Embryonic facial prominence (tissue), 1 donor: ENCODE measurements around the gene GAGE12J.
"Not testable (repeated sequence)": the region's sequence is repeated elsewhere in the genome, so short reads cannot be mapped to it uniquely, and the experiment has no call there.

ENCODE experiments used
- DNase-seq: peaks from one replicate; pipeline ENCODE4 v3.0.0-alpha.2; 2016; ENCODE audit errors: extremely low spot score

Gene GAGE12J

DNA sequence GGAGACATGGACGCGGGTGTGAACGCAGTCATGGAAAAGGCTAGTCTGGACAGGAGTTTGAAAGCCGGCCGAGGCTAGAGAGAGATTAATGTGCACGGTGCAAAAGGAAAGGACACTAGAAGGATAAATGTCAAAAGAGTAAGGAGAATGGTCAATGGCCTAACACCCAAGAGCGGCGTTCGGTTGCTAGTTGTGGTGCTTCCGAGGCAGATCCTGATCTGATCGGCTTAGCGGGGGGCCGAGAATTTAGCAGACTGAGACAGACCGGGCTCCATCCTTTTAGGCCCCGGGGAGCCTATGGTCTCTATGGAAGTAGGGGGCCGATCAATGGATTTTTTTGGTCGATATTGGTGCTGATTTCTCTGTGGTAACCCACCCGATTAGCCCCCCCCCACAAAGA lies 11.5 kb upstream of the GAGE12J start:
- DNase-seq = no peak

DNA sequence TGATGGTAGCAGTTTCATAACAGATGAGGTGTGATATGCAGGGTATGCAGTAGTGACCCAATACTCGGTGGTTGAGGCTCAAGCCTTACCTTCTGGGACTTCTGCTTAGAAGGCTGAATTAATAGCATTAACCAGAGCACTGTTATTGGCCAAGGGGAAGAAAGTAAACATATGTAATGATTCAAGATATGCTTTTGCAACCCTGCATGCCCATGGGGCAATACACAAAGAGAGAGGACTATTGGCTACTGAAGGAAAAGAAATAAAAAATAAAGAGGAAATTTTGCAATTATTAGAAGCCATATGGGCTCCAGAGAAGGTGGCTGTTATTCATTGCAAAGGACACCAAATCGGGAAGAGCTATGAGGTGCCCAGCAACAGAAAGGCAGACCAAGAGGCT lies 9.7 kb upstream of the GAGE12J start:
- DNase-seq = no peak

DNA sequence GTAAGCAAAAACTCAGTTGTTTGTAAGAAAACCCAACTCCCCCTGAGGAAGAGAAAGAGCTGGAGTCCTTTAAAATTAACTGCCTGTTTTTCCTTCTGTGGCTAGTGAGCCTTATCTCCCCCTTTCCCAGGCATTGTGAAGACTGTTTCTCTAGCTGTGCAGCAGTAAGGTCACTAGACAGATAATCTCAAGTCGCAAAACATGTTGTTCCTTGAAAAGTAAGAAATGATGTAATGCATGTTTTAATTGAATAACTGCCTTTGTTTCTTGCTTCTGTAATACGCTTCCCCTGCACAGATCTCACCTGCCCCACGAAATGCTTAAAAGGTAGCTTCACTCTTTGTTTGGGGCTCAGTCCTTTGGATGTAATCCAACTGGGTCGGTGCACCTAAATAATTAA lies 5.8 kb upstream of the GAGE12J start:
- no peak for DNase-seq

DNA sequence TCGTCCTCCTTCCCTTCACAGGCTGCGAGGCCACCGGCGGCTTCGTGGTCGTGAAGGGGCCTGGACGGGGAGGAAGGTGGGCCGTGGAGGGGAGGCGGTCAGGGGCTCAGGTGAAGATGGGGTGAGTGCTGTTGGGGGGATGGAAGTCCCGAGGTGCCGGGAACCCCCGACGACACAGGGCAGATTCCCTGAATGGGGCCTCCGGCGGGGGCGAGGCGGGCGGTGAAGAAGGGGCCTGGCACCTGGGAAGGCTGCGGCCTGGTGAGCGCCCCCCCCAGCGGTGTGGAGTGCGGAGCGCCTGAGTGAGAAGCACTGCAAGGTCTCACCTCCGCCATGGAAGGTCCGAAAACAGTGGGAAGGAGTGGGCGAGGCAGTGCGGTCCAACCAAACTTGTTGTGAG lies 429 bp downstream of the GAGE12J start:
- DNase-seq = not testable (repeated sequence)

DNA sequence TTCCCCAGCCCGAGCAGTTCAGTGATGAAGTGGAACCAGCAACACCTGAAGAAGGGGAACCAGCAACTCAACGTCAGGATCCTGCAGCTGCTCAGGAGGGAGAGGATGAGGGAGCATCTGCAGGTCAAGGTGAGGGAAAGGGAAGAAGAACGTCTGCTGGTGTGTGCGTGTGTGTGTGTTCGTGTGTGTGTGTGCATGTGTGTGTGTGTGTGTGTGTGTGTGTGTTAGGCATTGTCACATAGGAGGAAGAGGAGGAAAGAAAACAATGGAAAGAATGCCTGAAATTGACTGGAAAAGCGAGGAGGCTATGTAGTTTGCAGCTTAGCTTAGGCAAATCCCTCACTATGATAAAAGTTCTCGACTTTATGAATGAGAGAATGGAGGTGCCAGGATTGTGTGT lies 1.9 kb downstream of the GAGE12J start:
- DNase-seq = not testable (repeated sequence)

DNA sequence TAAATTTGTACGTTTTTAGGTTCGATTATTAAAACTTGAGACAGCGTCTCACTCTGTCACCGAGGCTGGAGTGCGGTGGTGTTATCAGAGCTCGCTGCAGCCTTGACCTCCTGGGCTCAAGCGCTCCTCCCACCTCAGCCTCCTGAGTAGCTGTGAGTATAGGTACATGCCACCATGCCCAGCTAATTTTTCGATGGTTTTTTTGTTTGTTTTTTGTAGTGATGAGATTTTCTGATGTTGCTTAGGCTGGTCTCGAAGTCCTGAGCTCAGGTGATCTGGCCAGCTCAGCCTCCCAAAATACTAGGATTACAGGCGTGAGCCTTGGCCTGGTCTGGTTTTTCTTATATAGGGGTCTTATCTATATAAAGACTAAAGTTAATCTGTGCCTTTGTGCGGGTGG lies 8.6 kb downstream of the GAGE12J start:
- not testable (repeated sequence) for DNase-seq

DNA sequence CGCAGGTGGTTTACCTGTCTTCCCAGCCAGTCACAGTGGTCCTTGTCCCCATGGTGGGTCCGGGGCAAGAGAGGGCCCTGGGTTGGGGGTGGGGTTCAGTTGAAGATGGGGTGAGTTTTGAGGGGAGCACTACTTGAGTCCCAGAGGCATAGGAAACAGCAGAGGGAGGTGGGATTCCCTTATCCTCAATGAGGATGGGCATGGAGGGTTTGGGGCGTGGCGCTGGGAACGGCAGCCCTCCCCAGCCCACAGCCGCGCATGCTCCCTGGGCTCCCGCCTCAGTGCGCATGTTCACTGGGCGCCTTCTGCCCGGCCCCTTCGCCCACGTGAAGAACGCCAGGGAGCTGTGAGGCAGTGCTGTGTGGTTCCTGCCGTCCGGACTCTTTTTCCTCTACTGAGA lies 9.4 kb downstream of the GAGE12J start, which contains the start of gene GAGE13:
Gene GAGE13, plus strand, starts transcription at position 301 of the 400 bp plus-strand sequence. CDS start 1,156 bp downstream, outside the sequence.
- not testable (repeated sequence) for DNase-seq

DNA sequence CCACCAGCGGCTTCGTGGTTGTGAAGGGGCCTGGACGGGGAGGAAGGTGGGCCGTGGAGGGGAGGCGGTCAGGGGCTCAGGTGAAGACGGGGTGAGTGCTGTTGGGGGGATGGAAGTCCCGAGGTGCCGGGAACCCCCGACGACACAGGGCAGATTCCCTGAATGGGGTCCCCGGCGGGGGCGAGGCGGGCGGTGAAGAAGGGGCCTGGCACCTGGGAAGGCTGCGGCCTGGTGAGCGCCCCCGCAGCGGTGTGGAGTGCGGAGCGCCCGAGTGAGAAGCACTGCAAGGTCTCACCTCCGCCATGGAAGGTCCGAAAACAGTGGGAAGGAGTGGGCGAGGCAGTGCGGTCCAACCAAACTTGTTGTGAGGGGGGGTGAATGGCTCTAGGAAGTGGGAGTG lies 10.0 kb downstream of the GAGE12J start:
- not testable (repeated sequence) for DNase-seq

DNA sequence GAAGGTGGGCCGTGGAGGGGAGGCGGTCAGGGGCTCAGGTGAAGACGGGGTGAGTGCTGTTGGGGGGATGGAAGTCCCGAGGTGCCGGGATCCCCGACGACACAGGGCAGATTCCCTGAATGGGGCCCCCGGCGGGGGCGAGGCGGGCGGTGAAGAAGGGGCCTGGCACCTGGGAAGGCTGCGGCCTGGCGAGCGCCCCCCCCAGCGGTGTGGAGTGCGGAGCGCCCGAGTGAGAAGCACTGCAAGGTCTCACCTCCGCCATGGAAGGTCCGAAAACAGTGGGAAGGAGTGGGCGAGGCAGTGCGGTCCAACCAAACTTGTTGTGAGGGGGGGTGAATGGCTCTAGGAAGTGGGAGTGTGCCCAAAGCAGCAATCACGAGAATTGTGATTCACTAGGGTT lies 19.6 kb downstream of the GAGE12J start:
- DNase-seq = not testable (repeated sequence)

DNA sequence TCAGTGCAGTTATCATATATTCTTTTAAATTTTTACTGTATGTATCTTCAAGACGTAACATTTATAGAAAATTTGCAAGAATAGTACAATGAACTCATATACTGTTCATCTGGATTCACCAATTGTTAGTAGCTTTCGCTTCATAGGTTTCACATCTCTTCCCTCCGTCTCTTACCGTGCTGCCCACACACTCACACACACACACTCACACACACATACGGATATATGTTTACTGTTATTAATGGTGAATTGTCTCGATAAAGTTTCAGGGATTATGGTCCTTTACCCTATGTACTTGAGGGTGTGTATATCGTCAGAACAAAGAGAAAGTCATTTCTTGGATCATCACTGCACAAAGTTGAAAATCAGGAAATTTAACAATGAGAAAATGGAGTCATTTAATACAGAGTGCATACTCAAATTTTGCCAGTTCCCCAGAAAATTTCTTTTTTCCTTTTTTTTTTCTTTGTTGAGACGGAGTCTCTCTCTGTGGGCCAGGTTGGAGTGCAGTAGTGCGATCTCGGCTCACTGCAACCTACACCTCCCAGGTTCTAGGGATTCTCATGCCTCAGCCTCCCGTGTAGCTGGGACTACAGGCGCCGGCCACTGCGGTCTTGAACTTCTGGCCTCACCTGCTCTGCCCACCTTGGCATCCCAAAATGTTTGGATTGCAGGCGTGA lies 22.8 kb downstream of the GAGE12J start:
- DNase-seq = not testable (repeated sequence)

DNA sequence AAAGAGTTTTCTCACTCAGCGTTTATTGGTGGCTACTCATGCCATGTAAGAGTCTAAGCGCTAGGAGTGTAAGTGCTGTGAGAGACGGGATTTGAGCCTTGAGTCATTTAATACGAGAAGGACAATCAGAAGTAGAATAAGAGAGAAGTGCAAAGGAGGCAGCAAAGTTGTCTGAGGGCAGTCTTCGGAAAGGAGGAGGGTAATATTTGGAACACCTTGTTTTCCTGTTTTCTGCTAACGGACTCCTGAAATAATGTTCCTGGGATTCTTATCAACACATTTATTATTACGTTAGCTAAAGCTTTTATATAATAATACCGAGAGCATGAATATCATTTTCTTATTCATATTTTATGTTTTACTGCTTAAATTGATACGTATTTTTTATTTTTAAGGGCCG lies 23.6 kb downstream of the GAGE12J start:
- not testable (repeated sequence) for DNase-seq

DNA sequence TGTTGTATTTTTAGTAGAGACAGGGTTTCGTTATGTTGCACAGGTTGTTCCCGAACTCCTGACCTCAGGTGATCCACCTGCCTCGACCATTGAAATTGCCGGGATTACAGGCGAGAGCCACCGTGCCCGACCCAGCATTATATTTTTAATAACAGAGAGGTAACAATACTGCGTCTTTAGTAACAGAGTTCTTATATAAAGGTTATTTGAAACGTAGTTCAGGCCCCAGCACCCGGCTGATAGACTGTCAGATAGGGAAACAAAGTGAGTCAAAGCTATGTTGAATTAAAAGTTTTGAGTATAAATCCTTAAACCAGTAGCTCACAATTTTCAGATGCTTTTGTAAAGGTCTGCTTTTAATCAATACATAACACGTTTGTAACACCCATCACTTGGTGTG lies 24.3 kb downstream of the GAGE12J start:
- DNase-seq = not testable (repeated sequence)
